K562 (cell line): Measurements from ENCODE around the gene ASB6. TPM values are rescaled to one million over a fixed set of nuclear protein-coding genes. Genes with fewer than 3 reads are reported as not detected.

Experiments used
- ARID2 ChIP-seq: fragments of 450-650 bp; IDR thresholded peaks from 2 replicates; pipeline ENCODE4 v1.6.1; 2017; ENCODE audit warnings: antibody characterized with exemption, mild to moderate bottlenecking
- CLOCK ChIP-seq: fragments of 250-450 bp; sonication (Bioruptor Pico); IDR thresholded peaks from 2 replicates; pipeline ENCODE4 v1.4.0; 2020; ENCODE audit warnings: mild to moderate bottlenecking, moderate library complexity, borderline replicate concordance
- FOXA3 ChIP-seq, 2 experiments: fragments of 450-650 bp in 1 of 2; sonication (generic) in 1 of 2; formaldehyde crosslinking; IDR thresholded peaks in 1 of 2; conservative IDR thresholded peaks in 1 of 2; 2 replicates each; pipeline versions ENCODE4 v1.4.0 to v1.8.0; 2020 to 2022; ENCODE audit warnings: mild to moderate bottlenecking in 2 of 2, missing genetic modification reagents in 1 of 2
- FOXK1 ChIP-seq: sonication (generic); formaldehyde crosslinking; IDR thresholded peaks from 2 replicates; pipeline ENCODE4 v1.8.0; 2022; ENCODE audit warnings: missing genetic modification reagents, mild to moderate bottlenecking, borderline replicate concordance
- HES1 ChIP-seq: fragments of 450-650 bp; IDR thresholded peaks from 2 replicates; pipeline ENCODE4 v1.6.1; 2016; ENCODE audit warnings: low read depth, mild to moderate bottlenecking, moderate library complexity
- HLTF ChIP-seq: fragments of 450-650 bp; IDR thresholded peaks from 2 replicates; pipeline ENCODE4 v1.6.1; 2016
- MTA2 ChIP-seq: fragments of 450-650 bp; IDR thresholded peaks from 2 replicates; pipeline ENCODE4 v1.6.1; 2016; ENCODE audit warnings: low read depth
- RUNX1 ChIP-seq: sonication (generic); IDR thresholded peaks from 2 replicates; pipeline ENCODE4 v1.6.1; 2016; ENCODE audit warnings: antibody characterized with exemption, low read depth
- TFE3 ChIP-seq: fragments of 450-650 bp; formaldehyde crosslinking; IDR thresholded peaks from 2 replicates; pipeline ENCODE4 v1.4.0; 2020; ENCODE audit warnings: mild to moderate bottlenecking, mixed read lengths
- TRIM28 ChIP-seq: fragments of 450-650 bp; IDR thresholded peaks from 2 replicates; pipeline ENCODE4 v1.6.1; 2017
- ZNF592 ChIP-seq: fragments of 450-650 bp; IDR thresholded peaks from 2 replicates; pipeline ENCODE4 v1.6.1; 2017; ENCODE audit warnings: antibody characterized with exemption, mild to moderate bottlenecking
- ZSCAN29 ChIP-seq: fragments of 450-650 bp; IDR thresholded peaks from 2 replicates; pipeline ENCODE4 v1.6.1; 2017
- polyA plus RNA-seq, 8 experiments: library from polyadenylated mRNA; depleted of rRNA in 4 of 8; stranded (reverse) in 5 of 8; unstranded in 3 of 8; fragments of >200 nt; fragmentation: Nextera tagmentation in 2 of 8; fragmentation: Illumina TruSeq in 1 of 8; extraction: Ambion mirVana in 2 of 8; extraction: Trizol in 1 of 8; gene quantifications; 2 replicates each; pipeline versions ENCODE4 v1.2.1 to v1.2.3, GENCODE V29; 2011 to 2014; ENCODE audit warnings: inconsistent platforms in 1 of 8, missing spikeins in 1 of 8
- total RNA-seq, 7 experiments: library from RNA; depleted of rRNA in 6 of 7; stranded (reverse); fragments of >200 nt in 6 of 7; fragmentation: Illumina TruSeq in 2 of 7; extraction: Trizol in 2 of 7; gene quantifications; 2 replicates each; pipeline versions ENCODE4 v1.2.1 to v1.2.3, GENCODE V29; 2011 to 2021; ENCODE audit warnings: low replicate concordance in 1 of 7

The ASB6 gene
- total and polyA plus RNA-seq, 9 of the 15 experiments (the other 6 are each of a cell fraction or from before 2014, with no cell fraction given) = 0.92 to 17.8 (median 11.3) TPM

- TF ChIP-seq CLOCK (CRISPR knock-in tag) (no peak), FOXK1 (CRISPR knock-in tag) (no peak), ARID2 (0 out of 2 replicates have a peak, but pooled peaks have one; percentile 21), MTA2 (0 out of 2 replicates have a peak, but pooled peaks have one; percentile 11), HLTF (peak; percentile 41; the same call in 1 of the 2 replicates), ZSCAN29 (no peak), TFE3 (CRISPR knock-in tag) (no peak), RUNX1 (no peak), TRIM28 (no peak), ZNF592 (no peak), FOXA3 (CRISPR knock-in tag; conservative IDR thresholded peaks at IDR 0.05 in 1 of 2, IDR thresholded peaks at IDR 0.05 in 1 of 2) (no peak), HES1 (no peak)
Measured at GRCh38 chr9:129602598-129603415, 39.1 kb downstream of the ASB6 start (continued).
